WTC11 (cell line): ENCODE results near the gene GPATCH2.

Experiments used
- AFF4 ChIP-seq: sonication (generic); formaldehyde crosslinking; IDR thresholded peaks from 2 replicates; pipeline ENCODE4 v1.8.1; 2023; ENCODE audit warnings: mild to moderate bottlenecking, missing genetic modification reagents, borderline replicate concordance
- CTCF ChIP-seq: fragments of 200-600 bp; IDR thresholded peaks from 2 replicates; pipeline ENCODE4 v1.8.0; 2022; ENCODE audit warnings: antibody characterized with exemption
- ELF4 ChIP-seq: sonication (generic); formaldehyde crosslinking; IDR thresholded peaks from 2 replicates; pipeline ENCODE4 v1.8.1; 2022; ENCODE audit warnings: low read depth, mild to moderate bottlenecking, moderate library complexity, missing genetic modification reagents
- SMAD3 ChIP-seq: sonication (generic); formaldehyde crosslinking; IDR thresholded peaks from 2 replicates; pipeline ENCODE4 v1.8.0; 2022; ENCODE audit warnings: missing genetic modification reagents, mild to moderate bottlenecking, borderline replicate concordance
- TF ChIP-seq, protein P1 (sequence below): sonication (generic); formaldehyde crosslinking; IDR thresholded peaks from 2 replicates; pipeline ENCODE4 v1.8.0; 2022; ENCODE audit warnings: mild to moderate bottlenecking, missing genetic modification reagents
- TF ChIP-seq, protein P2 (sequence below): sonication (generic); formaldehyde crosslinking; IDR thresholded peaks from 2 replicates; pipeline ENCODE4 v1.8.1; 2023; ENCODE audit warnings: mild to moderate bottlenecking, missing genetic modification reagents, moderate library complexity
- TF ChIP-seq, protein P3 (sequence below): sonication (generic); formaldehyde crosslinking; IDR thresholded peaks from 2 replicates; pipeline ENCODE4 v1.8.1; 2022; ENCODE audit warnings: low read depth, missing genetic modification reagents, borderline replicate concordance
- TF ChIP-seq, protein P4 (sequence below): sonication (generic); formaldehyde crosslinking; IDR thresholded peaks from 2 replicates; pipeline ENCODE4 v1.8.1; 2023; ENCODE audit warnings: mild to moderate bottlenecking, missing genetic modification reagents, moderate library complexity
- TF ChIP-seq, protein P5 (sequence below): sonication (generic); formaldehyde crosslinking; IDR thresholded peaks from 2 replicates; pipeline ENCODE4 v1.8.0; 2023; ENCODE audit warnings: mild to moderate bottlenecking, missing genetic modification reagents

- TF ChIP-seq, protein P1, sequence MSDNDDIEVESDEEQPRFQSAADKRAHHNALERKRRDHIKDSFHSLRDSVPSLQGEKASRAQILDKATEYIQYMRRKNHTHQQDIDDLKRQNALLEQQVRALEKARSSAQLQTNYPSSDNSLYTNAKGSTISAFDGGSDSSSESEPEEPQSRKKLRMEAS (CRISPR knock-in tag): no peak
- TF ChIP-seq CTCF (no peak), SMAD3 (CRISPR knock-in tag) (no peak), AFF4 (CRISPR knock-in tag) (no peak), ELF4 (CRISPR knock-in tag) (no peak)
- TF ChIP-seq, protein P2, sequence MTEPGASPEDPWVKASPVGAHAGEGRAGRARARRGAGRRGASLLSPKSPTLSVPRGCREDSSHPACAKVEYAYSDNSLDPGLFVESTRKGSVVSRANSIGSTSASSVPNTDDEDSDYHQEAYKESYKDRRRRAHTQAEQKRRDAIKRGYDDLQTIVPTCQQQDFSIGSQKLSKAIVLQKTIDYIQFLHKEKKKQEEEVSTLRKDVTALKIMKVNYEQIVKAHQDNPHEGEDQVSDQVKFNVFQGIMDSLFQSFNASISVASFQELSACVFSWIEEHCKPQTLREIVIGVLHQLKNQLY: no peak
- TF ChIP-seq, protein P3, sequence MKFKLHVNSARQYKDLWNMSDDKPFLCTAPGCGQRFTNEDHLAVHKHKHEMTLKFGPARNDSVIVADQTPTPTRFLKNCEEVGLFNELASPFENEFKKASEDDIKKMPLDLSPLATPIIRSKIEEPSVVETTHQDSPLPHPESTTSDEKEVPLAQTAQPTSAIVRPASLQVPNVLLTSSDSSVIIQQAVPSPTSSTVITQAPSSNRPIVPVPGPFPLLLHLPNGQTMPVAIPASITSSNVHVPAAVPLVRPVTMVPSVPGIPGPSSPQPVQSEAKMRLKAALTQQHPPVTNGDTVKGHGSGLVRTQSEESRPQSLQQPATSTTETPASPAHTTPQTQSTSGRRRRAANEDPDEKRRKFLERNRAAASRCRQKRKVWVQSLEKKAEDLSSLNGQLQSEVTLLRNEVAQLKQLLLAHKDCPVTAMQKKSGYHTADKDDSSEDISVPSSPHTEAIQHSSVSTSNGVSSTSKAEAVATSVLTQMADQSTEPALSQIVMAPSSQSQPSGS (CRISPR knock-in tag): no peak
- TF ChIP-seq, protein P4, sequence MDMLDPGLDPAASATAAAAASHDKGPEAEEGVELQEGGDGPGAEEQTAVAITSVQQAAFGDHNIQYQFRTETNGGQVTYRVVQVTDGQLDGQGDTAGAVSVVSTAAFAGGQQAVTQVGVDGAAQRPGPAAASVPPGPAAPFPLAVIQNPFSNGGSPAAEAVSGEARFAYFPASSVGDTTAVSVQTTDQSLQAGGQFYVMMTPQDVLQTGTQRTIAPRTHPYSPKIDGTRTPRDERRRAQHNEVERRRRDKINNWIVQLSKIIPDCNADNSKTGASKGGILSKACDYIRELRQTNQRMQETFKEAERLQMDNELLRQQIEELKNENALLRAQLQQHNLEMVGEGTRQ (CRISPR knock-in tag): no peak
- TF ChIP-seq, protein P5, sequence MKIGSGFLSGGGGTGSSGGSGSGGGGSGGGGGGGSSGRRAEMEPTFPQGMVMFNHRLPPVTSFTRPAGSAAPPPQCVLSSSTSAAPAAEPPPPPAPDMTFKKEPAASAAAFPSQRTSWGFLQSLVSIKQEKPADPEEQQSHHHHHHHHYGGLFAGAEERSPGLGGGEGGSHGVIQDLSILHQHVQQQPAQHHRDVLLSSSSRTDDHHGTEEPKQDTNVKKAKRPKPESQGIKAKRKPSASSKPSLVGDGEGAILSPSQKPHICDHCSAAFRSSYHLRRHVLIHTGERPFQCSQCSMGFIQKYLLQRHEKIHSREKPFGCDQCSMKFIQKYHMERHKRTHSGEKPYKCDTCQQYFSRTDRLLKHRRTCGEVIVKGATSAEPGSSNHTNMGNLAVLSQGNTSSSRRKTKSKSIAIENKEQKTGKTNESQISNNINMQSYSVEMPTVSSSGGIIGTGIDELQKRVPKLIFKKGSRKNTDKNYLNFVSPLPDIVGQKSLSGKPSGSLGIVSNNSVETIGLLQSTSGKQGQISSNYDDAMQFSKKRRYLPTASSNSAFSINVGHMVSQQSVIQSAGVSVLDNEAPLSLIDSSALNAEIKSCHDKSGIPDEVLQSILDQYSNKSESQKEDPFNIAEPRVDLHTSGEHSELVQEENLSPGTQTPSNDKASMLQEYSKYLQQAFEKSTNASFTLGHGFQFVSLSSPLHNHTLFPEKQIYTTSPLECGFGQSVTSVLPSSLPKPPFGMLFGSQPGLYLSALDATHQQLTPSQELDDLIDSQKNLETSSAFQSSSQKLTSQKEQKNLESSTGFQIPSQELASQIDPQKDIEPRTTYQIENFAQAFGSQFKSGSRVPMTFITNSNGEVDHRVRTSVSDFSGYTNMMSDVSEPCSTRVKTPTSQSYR: no peak
Measured at GRCh38 chr1:217586586-217586985, 44.3 kb downstream of the GPATCH2 start.
